Panc1 (cell line): Measurements from ENCODE around the gene PDXK. TPM values are rescaled to one million over a fixed set of nuclear protein-coding genes. Genes with fewer than 3 reads are reported as not detected.

Experiments used
- ATAC-seq: fragments of 200-7000 bp; cut with Tn5 transposase; 2 replicates; pipeline ENCODE4 v1.9.1; 2020; ENCODE audit warnings: mild to moderate bottlenecking, moderate library complexity
- BruUV-seq: library from RNA; stranded (reverse); fragments of 400-500 nt; replicated peaks from 2 replicates; lab custom pipeline; 2021; lab: Mats Ljungman, UMichigan
- CTCF ChIA-PET: fragments of 300-600 bp; sonication (Branson Sonifier 250); formaldehyde crosslinking; loops from one replicate; lab custom pipeline; 2022; ENCODE audit warnings: antibody characterized with exemption; lab: Charles Lee
- POLR2A ChIA-PET: fragments of 300-600 bp; sonication (Branson Sonifier 250); formaldehyde crosslinking; loops from one replicate; lab custom pipeline; 2022; ENCODE audit warnings: antibody characterized with exemption; lab: Charles Lee
- DNase-seq: peaks from one replicate; pipeline ENCODE4 v3.0.0-alpha.2; 2010; ENCODE audit warnings: low read depth, low spot score
- H3K27ac ChIP-seq: 2 replicates; pipeline ENCODE4 v1.5.1; 2011; ENCODE audit warnings: mild to moderate bottlenecking, low read length, inconsistent platforms
- H3K27me3 ChIP-seq: fragments of 200-500 bp; sonication (Bioruptor generic); 2 replicates; pipeline ENCODE4 v1.6.0; 2014; ENCODE audit warnings: low read length, inconsistent platforms; ENCODE audit not compliant: control insufficient read depth, insufficient read depth
- H3K36me3 ChIP-seq: fragments of 200-500 bp; sonication (Bioruptor generic); 2 replicates; pipeline ENCODE4 v1.5.1; 2014; ENCODE audit warnings: inconsistent platforms, mild to moderate bottlenecking, low read length, moderate library complexity; ENCODE audit not compliant: control insufficient read depth, insufficient read depth
- H3K4me1 ChIP-seq: 2 replicates; pipeline ENCODE4 v1.5.1; 2011; ENCODE audit warnings: inconsistent platforms, mild to moderate bottlenecking, low read length, moderate library complexity; ENCODE audit not compliant: control insufficient read depth, insufficient read depth
- H3K4me3 ChIP-seq, 2 experiments: 2 replicates each; pipeline ENCODE4 v1.5.1; 2011 to 2012; ENCODE audit warnings: low read depth in 2 of 2, low read length in 2 of 2, mild to moderate bottlenecking in 2 of 2, inconsistent platforms in 1 of 2, moderate library complexity in 1 of 2
- H3K9me3 ChIP-seq: fragments of 200-500 bp; sonication (Bioruptor generic); 2 replicates; pipeline ENCODE4 v1.5.1; 2014; ENCODE audit warnings: low read depth, mild to moderate bottlenecking, inconsistent platforms, low read length, moderate library complexity; ENCODE audit not compliant: control insufficient read depth, insufficient read depth
- CTCF ChIP-seq: fragments of 450-650 bp; IDR thresholded peaks from 2 replicates; pipeline ENCODE4 v1.5.1; 2017; ENCODE audit warnings: mild to moderate bottlenecking
- POLR2AphosphoS5 ChIP-seq: IDR thresholded peaks from 2 replicates; pipeline ENCODE4 v1.6.1; 2012; ENCODE audit warnings: mild to moderate bottlenecking, low read depth, low read length, moderate library complexity
- REST ChIP-seq, 2 experiments: IDR thresholded peaks; 2 replicates each; pipeline ENCODE4 v1.6.1; 2011 to 2012; ENCODE audit warnings: low read depth in 2 of 2, control low read depth in 1 of 2, low read length in 1 of 2, mild to moderate bottlenecking in 1 of 2, moderate library complexity in 1 of 2; ENCODE audit not compliant: insufficient read depth in 1 of 2
- SIN3A ChIP-seq: IDR thresholded peaks from 2 replicates; pipeline ENCODE4 v1.6.1; 2012; ENCODE audit warnings: low read depth, mild to moderate bottlenecking, low read length, moderate library complexity, borderline replicate concordance; ENCODE audit not compliant: insufficient read depth
- TCF7L2 ChIP-seq: IDR thresholded peaks from 2 replicates; pipeline ENCODE4 v1.6.1; 2011; ENCODE audit warnings: mild to moderate bottlenecking, low read depth, low read length, inconsistent platforms
- in situ Hi-C: cut with HindIII; loops from 2 replicates; pipeline ENCODE4 v1.10.0; 2016; ENCODE audit warnings: low sequenced_read_pairs, low pct_unique_long_range_greater_than_20kb
- intact Hi-C: fragments of 100-400 bp; cut with micrococcal nuclease; formaldehyde crosslinking; loops from one replicate; pipeline ENCODE4 v1.10.0; 2022; ENCODE audit not compliant: unreplicated experiment
- total RNA-seq: library from RNA; stranded (reverse); gene quantifications from one replicate; pipeline ENCODE4 v1.2.1, GENCODE V29; 2021; ENCODE audit not compliant: unreplicated experiment

Gene PDXK
- total RNA-seq, 1 experiment from 2014 or later, result 184 TPM

DNA sequence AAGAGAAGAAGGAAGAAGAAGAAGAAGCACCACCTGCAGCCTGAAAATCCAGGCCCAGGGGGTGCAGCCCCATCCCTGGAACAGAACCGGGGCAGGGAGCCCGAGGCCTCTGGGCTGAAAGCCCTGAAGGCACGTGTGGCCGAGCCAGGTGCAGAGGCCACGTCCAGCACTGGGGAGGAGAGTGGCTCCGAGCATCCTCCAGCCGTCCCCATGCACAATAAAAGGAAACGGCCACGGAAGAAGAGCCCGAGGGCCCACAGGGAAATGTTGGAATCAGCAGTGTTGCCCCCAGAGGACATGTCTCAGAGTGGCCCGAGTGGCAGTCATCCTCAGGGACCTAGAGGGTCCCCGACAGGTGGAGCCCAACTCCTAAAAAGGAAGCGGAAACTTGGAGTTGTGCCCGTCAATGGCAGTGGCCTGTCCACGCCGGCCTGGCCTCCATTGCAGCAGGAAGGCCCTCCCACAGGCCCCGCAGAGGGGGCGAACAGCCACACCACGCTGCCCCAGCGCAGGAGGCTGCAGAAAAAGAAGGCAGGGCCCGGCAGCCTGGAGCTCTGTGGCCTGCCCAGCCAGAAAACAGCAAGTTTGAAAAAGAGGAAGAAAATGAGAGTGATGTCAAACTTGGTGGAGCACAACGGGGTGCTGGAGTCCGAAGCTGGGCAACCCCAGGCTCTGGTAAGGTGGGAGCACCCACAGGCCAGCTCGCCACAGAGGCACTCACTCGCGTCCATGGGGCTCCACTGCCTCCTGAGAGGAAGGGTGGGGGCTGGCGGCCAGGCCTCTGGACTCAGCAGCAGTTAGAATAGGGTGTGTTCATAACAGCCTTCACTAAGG, 31.1 kb upstream of the PDXK start:
- intact Hi-C loops (no loop called here), in situ Hi-C loops (no loop called here)
- H3K27me3 ChIP-seq, result no peaks in the 10 kb centered on the region
- no peaks in the 10 kb centered on the region for H3K4me1 ChIP-seq
- H3K9me3 ChIP-seq, result no peaks in the 10 kb centered on the region
- TF ChIP-seq POLR2AphosphoS5 (no peak), REST (IDR thresholded peaks at IDR 0.05; ENCODE audit: insufficient read depth in 1 of 2, low read depth in 2 of 2, low read length in 1 of 2) (no peak), TCF7L2 (no peak), CTCF (no peak), SIN3A (no peak)
- no peak overlapping the region for H3K4me3 ChIP-seq
- H3K27ac ChIP-seq, result no peak overlapping the region
- peaks cover 3% of the 10 kb centered on the region for H3K36me3 ChIP-seq
- CTCF ChIA-PET, result no interaction called here
- POLR2A ChIA-PET, result interaction anchor here (0.6 kb wide), 1 partner anchor 18 kb away, joined by 3 read pairs; no protein-coding TSS in a partner anchor
- ATAC-seq, result no peak
- DNase-seq, result no peak
- BruUV-seq, result no TSS peak

DNA sequence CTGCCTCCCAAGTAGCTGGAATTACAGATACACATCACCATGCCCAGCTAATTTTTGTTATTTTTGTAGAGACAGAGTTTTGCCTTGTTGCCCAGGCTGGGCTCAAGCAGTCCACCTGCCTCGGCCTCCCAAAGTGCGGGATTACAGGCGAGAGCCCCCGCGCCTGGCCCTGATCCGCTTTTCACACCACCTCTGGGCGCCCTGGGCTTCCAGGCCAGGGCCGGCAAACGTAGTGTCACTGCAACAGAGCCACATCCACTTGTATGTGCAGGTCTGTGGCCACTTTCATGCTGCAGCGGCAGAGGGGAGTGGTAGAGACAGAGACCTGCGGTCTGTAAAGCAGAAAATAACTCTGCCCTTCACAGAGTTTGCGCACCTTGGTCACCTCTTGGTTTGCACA, 30.0 kb upstream of the PDXK start:
- TF ChIP-seq POLR2AphosphoS5 (no peak), CTCF (no peak), SIN3A (no peak), REST (IDR thresholded peaks at IDR 0.05; ENCODE audit: insufficient read depth in 1 of 2, low read depth in 2 of 2, low read length in 1 of 2) (no peak), TCF7L2 (no peak)
- no peak overlapping the region for H3K4me3 ChIP-seq
- no peaks in the 10 kb centered on the region for H3K9me3 ChIP-seq
- H3K27ac ChIP-seq, result no peak overlapping the region
- BruUV-seq, result no TSS peak
- DNase-seq, result no peak
- ATAC-seq, result no peak
- H3K27me3 ChIP-seq, result no peaks in the 10 kb centered on the region
- POLR2A ChIA-PET, result interaction anchor here (0.6 kb wide), 1 partner anchor 19 kb away, joined by 3 read pairs; no protein-coding TSS in a partner anchor
- intact Hi-C loops, result no loop called here
- no peaks in the 10 kb centered on the region for H3K4me1 ChIP-seq
- CTCF ChIA-PET, result no interaction called here
- in situ Hi-C loops, result no loop called here
- H3K36me3 ChIP-seq, result peaks cover 3% of the 10 kb centered on the region
